ENCODE data around the gene POU2F3. TPM values are rescaled to one million over a fixed set of nuclear protein-coding genes. Genes with fewer than 3 reads are reported as not detected.

The POU2F3 gene
- polyA plus RNA-seq, 3 donors: 0.37 to 0.54 TPM; not detected in 1

GRCh38 chr11:120324932-120325810 is 85.2 kb downstream of the POU2F3 start, which contains the start of gene TLCD5:
Gene TLCD5, plus strand, starts transcription at chr11:120325299. Its CDS starts 2,143 bp downstream, at chr11:120327442.
- no peak within 1 kb of the TSS for H3K27ac ChIP-seq (ENCODE audit: low read depth in 1 of 2, low read length in 2 of 2)

More at GRCh38 chr11:120324932-120325810, 85.2 kb downstream of the POU2F3 start, which contains the start of gene TLCD5:
- Mint-ChIP-seq H3K4me3 (peak within 1 kb of the TSS in 1 of 2 donors; percentile 78), H3K36me3 (peaks cover 0 to 2% of the 10 kb centered on the region in 2 donors), H3K9me3 (peaks cover 0 to 8% (median 5%) of the 10 kb centered on the region in 7 donors), H3K27ac (no peak within 1 kb of the TSS), H3K4me1 (peaks cover 12% of the 10 kb centered on the region), H3K27me3 (ENCODE audit: low read depth in 3 of 3) (peaks cover 77 to 92% (median 90%) of the 10 kb centered on the region in 3 donors)
- Histone ChIP-seq H2AFZ (ENCODE audit: insufficient read depth, low read depth, low read length, poor library complexity, severe bottlenecking) (peak within 1 kb of the TSS; percentile 29), H3K79me2 (ENCODE audit: insufficient read depth, low read length) (no peaks in the 10 kb centered on the region), H3K4me3 (replicated peaks in 1 of 3; ENCODE audit: low read depth in 2 of 3, low read length in 3 of 3) (no peak within 1 kb of the TSS), H3K4me2 (replicated peaks; ENCODE audit: extremely low read depth, low read length, poor library complexity, severe bottlenecking) (peak within 1 kb of the TSS; percentile 46), H3K36me3 (replicated peaks in 1 of 2; ENCODE audit: control insufficient read depth in 1 of 2, insufficient read depth in 2 of 2, low read length in 2 of 2) (no peaks in the 10 kb centered on the region), H3K9ac (ENCODE audit: insufficient read depth, low read length, poor library complexity, severe bottlenecking) (no peak within 1 kb of the TSS), H3K4me1 (ENCODE audit: control insufficient read depth in 1 of 2, insufficient read depth in 2 of 2, low read length in 2 of 2) (peaks cover 2 to 11% of the 10 kb centered on the region in 2 donors), H3K9me3 (replicated peaks in 1 of 2; ENCODE audit: control insufficient read depth in 1 of 2, insufficient read depth in 1 of 2, low read length in 2 of 2) (peaks cover 0 to 15% of the 10 kb centered on the region in 2 donors), H4K20me1 (ENCODE audit: insufficient read depth, low read length) (no peaks in the 10 kb centered on the region), H3K27me3 (ENCODE audit: control insufficient read depth in 2 of 2, insufficient read depth in 2 of 2, low read length in 2 of 2) (peaks cover 79 to 86% of the 10 kb centered on the region in 2 donors)
- TF ChIP-seq CTCF (IDR thresholded peaks at IDR 0.05): no peak
- intact Hi-C loops (cut with micrococcal nuclease): no loop called here
- DNase-seq: no peak
- under 1% methylated on average over 67 of the region's 84 CpGs for WGBS (ENCODE audit: insufficient coverage)

Data from CD14-positive monocyte (primary cell).